GM19025 (cell line): ENCODE data around the gene CCNY.

Experiments used
- ATAC-seq: cut with Tn5 transposase; IDR thresholded peaks from one replicate; pipeline ENCODE4 v1.9.1; 2021; ENCODE audit warnings: mild to moderate bottlenecking, low read depth, moderate library complexity; ENCODE audit not compliant: unreplicated experiment

Gene CCNY

DNA sequence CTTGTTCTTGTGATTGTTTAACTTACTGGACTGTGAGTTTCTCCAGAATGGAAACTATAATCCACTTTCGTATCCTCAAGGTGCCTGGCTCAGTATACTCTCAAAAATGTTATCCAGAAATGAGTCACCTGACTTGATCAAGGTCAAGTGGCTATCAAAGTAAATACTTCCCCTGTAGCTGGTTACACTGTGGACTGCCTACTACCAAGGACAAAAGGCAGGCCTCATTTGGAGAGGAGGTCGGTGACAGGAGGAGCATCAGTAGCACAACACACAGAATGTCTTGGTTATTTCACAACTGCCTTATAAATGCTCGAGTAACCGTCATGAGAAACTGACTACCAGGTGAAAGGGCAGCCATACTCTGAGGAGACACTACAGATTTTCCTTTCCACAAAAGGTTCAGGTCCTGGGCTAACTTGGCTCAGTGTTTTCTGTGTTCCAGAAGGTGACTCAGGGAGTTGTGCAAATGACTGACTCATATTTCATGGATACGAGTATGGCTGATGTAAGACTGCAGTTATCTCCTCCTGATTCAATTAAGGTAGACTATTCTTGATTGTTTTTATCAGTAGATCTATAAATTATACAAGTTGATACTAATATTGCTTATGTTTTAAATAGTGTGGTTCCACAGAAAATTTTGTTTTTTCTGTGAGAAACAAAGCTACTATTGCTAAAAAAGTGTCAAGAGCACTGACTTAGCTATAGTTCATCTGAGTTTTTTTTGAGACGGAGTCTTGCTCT lies 4.2 kb upstream of the CCNY start:
- ATAC-seq, result no peak

DNA sequence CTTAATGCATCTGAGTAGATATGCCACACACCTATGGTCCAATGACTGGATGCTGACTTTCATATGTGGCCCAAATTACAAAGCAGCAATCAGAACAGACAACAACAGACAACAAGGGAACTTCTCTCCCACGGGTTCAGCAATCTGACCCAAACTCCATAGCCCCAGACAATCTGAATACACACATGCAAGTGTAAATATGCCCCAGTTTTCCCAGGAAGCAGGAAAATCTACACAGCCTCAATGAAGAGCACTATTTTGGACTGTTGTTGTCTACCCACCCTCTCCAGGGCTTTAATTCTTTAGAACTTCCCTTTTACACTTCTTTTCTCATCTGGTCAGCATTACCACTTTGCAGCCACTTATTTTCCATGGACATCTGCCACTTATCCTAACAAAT lies 2.0 kb upstream of the CCNY start:
- ATAC-seq, result no peak

DNA sequence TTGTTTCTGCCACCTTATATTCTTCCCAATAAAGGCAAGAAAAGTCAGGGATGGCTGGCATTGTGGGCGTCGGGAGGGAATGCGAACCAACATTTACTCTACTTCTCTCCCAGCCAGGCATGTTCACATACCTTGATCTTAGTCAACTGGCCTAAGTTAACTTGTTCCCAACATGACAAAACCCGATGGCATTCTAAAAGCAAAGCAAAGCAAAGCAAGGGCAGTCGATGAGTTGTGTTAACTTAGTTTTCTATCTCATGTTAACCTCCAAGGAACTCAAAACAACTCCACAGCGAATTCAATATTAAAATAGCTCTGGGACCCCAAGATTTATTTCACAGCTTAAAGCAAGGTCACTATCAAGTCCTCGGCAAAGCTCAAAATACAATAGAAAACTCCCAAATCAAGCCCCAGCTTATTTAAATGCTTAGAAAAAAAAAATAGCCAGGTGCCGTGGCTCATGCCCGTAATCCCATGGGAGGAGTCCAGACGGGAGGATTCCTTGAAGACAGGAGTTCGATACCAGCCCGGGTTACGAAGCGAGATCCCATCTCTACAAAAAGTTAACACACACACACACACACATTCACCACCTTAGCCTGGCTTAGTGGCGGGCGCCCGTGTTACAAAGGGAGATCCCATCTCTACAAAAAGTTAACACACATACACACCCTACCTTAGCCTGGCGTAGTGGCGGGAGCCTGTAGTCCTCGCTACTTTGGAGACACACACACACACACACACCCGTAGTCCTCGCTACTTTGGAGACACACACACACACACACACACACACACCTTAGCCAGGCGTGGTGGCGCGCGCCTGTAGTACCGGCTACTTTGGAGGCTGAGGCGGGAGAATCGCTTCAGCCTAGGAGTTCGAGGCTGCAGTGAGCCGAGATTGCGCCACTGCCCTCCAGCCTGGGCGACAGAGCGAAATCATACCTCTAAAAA lies 901 bp upstream of the CCNY start:
- ATAC-seq, result no peak

DNA sequence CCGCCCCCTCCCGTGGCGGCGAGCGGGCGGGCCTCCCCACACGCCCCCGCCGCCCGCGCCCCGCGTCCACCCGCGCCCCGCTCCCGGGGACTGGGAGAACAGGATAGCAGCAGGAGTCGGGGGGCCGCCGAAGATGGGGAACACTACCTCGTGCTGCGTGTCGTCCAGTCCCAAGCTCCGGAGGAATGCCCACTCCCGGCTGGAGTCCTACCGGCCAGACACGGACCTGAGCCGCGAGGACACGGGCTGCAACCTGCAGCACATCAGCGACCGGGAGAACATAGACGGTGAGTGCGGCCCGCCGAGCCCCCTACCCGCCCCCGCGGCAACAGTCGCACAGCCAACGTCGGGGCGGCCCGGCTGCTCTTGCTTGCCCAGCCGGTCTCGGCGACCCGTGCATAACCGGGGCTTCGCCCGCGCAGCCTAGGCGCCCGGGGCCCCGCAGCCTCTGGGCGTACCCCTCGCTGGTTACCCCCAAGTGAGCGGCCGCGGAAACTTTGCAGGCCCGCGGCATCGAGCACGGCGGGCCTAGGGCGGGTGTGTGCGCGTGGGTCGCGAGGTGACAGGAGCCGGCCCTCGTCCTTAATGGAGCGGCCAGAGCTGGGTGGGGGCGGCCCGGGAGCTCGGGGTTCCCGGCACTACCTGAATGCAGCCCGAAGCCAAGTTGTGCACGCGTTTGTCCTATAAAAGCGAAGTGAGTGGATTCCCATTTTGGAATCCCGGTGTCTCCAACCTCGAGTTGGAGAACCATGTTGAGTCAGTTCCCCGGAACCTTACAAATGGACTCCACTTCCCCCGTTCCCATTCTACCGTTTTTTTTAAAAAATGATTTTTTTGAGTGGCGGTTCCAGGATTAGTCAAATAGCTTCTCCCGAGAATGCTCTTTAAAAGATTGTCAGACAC lies 863 bp downstream of the CCNY start:
- ATAC-seq, result peak; percentile 6

DNA sequence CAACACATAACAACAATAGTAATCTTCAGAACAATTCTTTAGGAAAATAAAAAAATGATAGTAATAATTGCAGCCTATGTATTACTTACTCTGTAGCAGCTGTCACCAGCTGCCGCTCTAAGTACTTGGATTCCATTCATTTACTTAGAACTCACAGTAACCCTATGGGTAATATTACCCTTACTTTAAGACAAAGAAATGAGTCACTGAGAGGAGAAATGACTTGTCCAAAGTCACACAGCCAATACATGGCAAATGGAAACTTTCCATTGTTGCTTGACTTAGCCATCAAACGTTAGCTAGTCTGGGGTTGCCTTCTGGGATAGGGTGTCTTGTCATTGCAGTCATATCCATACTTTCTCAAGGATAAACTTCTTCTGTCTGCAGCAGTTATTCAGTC lies 3.6 kb downstream of the CCNY start:
- peak; percentile 32 for ATAC-seq

DNA sequence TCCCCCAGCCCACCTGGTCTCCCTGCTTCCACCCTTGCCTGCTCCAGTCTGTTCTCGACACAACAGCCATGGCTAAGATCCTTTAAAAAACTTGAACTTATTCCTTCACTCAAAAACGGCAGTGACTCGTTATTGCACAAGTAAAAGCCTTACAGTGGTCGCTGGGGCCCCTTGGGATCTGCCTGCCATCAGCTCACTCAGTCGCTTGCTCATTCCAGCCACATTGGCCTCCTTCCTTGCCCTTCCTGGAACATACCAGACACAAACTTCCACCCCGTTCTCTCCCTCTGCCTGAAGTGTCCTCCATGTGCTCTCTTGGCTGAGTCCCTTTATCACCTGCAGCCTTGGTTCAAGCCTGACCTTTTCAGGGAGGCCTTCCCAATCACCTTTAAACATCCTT lies 4.7 kb downstream of the CCNY start:
- ATAC-seq, result no peak

DNA sequence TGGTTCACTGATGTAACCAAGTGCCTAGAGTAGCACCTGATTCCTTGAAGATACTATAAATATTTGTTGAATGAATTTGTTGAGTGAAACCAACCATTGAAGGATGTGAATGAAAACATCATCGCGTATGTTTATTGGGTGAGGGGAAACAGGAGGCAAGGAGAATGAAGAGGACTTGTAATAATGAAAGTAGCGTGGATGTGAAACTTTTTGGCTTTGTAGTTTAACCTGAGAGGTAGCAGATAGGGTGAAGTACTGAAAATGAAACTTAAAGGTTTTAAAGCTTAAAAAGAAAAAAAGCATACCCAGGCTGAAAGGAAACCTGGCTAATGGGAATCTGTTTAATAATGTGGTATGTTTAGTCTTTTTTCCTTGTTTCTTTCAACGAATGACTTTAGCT lies 5.2 kb downstream of the CCNY start:
- peak; percentile 57 for ATAC-seq

DNA sequence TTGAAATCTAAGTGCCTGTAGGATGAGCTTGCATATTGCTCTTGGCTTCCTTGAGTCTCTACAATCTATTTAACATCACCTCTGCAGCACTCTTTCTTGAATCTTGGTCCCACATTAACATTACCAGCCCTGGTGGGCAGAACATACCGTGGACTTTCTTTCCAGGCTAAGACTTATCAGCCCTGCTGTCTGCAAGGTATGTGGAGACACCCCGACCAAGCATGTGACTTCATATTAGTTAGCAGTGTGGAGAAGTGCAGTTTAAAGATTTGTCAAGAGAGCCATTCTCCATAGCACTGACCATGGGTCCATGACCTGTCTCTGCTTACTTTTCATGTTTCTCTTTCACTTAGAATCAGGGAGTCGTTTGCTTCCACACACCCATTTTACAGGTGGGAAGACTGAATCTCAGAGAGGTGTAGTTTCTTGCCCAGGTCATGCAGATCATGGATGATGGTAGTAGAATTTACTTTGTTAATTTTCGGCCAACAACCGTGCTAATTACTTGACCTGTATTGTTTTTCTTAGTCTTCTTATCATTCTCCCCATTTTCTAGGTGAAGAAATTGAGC lies 6.0 kb downstream of the CCNY start:
- ATAC-seq, result no peak

DNA sequence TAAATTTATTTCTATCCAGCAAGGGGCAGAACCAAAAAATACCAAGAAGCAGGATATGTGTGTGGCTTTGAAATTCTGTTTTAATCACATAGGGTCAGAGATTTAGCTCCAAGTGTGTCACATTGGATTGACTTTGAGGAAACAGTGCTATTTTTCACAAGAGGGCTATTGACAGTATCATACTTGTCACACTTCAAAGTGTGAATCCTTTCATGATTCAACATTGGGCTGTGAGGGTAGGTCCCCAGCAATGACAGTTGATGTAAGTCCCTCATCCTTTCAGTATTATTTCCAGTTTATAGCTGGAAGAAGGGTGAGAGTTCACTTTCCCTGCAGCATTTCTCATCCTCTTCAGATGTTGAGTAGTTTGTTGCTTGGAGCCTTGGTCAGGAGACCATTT lies 7.4 kb downstream of the CCNY start:
- no peak for ATAC-seq

DNA sequence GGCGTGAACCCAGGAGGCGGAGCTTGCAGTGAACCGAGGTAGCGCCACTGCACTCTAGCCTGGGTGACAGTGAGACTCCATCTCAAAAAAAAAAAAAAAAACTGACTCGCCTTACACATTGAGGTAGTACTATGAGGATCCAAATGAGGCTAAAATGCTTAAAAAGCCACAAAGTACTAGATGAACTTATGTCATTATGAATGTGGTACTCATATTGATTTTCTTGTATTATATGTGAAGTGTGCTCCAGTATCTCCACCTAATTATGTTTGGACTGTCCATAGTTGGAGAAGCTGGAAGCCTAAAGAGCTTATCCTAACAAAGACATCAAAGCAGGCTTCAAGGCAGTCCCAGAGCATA lies 9.1 kb downstream of the CCNY start:
- ATAC-seq, result no peak

DNA sequence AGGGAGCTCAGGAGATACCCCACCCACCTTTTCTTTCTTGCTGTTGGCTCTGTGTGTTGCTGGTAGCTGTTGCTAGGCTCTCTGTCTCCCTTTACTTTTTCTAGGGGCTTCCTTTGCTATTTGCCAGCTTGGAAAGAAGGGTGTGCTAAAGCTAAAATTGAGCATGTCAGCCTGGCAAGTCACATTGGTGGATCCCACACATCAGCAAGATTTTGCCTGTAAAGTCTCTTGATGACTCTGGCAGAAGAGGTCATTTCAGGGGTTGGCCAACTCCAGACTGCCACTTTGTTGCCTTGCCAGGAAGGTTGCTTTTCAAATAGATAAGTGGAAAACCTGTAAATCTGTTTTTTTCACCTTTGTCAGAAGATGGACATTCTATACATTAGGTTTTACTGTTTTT lies 9.9 kb downstream of the CCNY start:
- ATAC-seq, result no peak

DNA sequence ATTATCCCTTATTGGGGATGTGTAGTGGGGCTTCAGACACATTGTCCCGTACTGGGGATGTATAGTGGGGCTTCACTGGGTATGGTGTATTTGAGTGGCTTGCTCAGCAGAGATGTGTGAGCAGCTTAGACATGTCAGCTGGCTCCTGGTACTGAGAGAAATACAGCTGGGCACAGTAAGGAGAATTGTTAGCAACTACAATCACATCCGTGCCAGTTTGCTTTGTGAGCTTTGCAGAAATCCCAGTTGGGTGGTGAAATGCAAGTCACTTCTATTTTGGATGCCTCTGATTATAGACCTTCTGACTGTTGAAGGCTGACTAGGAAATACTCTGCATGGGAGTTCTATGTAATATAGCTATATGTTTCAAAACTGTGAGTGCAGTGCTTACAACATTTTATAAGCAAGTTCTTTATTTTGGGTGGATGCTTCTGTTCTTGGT lies 10.8 kb downstream of the CCNY start:
- no peak for ATAC-seq

DNA sequence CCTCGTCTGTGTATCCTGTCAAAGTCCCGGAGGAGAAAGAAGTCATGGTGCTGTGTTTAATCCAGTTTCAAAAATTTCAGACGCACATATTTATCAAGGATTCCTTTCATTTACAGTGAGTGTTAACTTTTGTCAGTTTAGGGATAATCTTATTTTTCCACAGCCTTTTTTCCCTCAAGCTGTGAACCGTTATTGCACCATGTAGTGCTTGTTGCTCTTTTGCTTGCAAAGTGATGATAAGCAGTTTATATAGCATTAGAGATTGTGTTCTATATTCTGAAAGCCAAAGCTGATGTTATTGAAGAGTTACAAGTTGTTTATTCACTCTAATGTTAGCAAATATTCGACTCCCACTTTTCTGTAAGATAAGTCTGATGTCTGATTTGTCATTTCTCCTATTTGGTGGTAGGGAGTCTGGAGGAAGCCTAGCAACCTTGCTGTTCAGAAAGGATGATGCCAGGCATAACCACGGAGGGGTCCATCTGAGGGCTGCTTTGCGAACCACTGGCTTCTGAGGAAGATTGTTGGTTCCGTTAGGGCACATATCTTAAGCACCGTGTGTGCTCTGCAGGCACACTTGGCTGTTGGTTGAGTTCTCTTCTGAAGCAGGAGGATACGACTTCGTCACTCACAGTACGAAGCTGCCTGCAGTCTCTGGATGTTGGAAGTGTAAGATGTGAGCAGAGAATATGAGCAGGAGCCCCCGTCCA lies 11.7 kb downstream of the CCNY start:
- no peak for ATAC-seq

DNA sequence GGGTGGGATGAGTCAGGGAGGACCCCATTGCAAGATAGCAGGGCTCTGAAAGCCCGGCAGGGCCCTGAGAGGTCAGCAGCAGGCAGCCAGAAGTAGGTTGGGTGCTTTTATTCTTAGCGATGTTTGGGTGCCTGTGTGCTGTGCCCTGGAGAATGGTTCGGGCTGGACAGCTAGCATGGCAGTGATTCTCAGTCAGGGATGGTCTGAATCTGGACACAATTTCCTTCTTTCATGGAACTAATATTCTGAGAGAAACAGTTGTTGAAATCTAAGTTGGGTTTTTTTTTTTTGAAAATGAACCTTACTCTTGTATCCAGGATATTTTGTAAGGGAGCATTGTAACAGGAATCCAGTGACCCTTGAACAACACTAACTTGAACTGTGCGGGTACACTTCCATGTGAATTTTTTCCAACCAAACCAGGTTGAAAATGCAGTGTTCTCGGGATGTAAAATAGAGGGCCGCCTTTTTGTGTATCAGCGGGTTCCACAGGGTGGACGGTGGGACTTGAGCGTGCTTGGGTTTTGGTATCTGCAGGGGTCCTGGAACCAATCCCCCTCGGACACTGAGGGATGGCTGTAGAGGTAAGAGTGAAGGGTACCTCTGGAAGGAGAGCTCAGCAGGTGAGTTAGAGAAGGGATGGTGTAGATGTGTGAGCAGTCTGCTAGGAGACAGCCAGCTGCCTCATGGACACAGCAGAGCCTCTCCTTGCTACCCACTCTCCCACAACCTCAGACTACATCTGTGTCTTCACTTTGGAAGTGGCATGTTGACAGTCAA lies 12.5 kb downstream of the CCNY start:
- ATAC-seq, result no peak

DNA sequence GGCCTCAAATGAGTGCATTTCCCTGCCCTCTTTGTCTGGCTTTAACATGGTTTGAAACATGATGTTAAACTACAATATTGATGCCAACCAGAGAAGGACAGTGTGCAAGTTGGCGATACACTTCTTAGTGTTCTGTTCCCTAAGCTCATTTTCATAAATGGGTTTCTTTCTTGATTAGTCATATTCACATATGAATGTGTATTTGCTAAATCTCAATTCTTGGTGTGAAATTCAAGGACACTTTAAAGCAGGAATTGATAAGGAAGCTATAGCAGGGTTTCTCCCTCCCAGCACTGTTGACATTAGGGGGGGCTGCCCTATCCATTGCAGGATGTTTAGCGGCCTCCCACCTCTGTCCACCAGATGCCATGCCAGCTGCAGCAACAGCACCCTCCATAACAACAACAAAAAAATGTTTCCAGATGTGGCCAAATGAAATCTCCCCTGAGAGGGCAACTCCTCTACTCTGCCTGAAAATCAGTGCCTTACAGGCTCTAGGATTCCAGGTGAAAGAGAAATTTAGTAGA lies 13.1 kb downstream of the CCNY start:
- no peak for ATAC-seq

DNA sequence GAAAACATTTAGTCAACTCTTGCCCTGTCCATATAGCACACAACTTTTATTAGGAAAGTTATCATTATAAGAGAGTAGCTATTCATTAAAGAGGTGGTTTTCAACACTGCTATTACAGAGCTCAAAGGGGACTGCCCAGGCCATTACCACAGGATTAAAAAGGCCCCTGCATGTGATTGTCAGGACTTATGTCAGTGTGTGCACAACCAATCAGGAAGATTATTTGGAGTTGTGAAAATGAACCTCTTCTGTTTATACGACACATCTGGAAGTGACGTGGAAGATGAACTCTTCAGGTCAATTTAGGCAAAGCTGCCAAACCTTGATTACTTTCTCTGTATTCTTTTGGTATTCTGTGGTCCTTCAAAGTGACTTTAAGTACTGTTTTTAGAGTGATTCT lies 14.7 kb downstream of the CCNY start:
- no peak for ATAC-seq

DNA sequence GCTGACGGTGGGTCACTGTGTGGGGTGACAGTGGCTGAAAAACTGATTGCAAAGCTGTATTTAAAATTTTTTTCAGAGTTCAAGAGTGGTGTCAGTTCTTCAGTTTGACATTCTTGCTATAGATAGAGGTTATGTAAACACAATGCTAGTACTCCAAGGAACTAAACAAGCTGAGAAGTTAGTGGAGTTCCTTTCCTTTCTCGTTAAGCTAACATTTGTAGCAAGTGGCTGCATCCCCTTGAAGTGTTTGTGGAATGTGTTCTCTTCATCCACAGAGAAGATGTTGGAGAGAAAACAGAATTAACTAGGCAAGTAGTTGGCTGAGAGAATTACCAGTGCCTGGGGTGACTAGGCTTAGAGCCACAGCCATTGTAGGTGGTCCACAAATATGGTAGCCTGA lies 15.8 kb downstream of the CCNY start:
- ATAC-seq, result no peak

DNA sequence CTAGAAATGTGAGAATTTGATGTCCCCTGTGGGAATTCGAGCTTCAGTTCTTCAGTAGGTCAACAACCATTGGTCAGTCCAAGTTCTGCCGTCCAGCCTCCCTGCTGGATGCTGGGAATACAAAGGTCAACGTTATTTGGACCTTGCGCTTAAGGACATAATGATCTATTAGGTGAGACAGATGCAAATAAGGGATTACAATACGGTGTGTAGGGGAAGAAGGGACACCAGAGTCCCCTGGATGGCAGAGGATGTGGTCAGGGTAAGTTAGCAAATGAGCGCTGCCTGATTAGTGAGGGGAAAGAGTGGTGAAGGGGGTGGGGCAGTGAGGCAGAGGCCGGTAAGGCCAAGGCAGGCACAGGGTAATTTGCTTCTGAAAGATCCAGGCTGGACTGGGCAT lies 16.2 kb downstream of the CCNY start:
- ATAC-seq, result no peak

DNA sequence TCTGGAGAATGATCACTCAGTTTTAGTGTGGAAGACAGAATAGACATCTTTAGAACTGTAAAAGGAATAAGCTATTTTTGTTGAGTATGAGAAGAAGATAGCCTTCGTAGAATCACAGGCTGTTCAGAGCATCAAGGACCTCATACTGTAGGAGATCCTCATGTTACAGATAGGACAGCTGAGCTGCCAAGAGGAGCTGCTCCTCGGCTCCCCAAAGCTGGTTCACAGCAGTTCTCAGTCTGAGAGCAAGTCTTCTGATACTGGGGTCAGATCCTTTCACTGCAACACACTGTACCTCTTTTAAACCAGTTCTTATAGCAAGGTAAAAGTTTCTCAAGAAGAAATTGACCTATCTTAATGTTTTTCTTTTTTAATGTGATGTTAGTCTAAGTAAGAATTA lies 17.1 kb downstream of the CCNY start:
- no peak for ATAC-seq
